Measurements from ENCODE around the gene MAJIN. TPM values are rescaled to one million over a fixed set of nuclear protein-coding genes. Genes with fewer than 3 reads are reported as not detected.

The MAJIN gene
- polyA plus RNA-seq, 1 of the 3 experiments (the other 2 are of a cell fraction): not detected

- 91% methylated on average over 7 of the region's 7 CpGs for whole genome bisulfite sequencing (ENCODE audit: low lambda C conversion rate)
- POLR2A ChIA-PET: no interaction called here
- TF ChIP-seq YY1 (IDR thresholded peaks at IDR 0.05; ENCODE audit: low read depth): no peak
- no peak for TF ChIP-seq TCF12 (IDR thresholded peaks at IDR 0.05)
- no peak for TF ChIP-seq TEAD4 (IDR thresholded peaks at IDR 0.05; ENCODE audit: borderline replicate concordance, insufficient read depth)
- TF ChIP-seq IRF3 (IDR thresholded peaks at IDR 0.05; ENCODE audit: low read depth, low read length): no peak
Measured at GRCh38 chr11:64929625-64930024, 42.3 kb downstream of the MAJIN start.

GRCh38 chr11:64928957-64929356, 43.0 kb downstream of the MAJIN start:
- POLR2A ChIA-PET: no interaction called here
- H3K4me3 ChIP-seq (ENCODE audit: low read depth in 2 of 2, low read length in 1 of 2): no peak overlapping the region
- no peak for DNase-seq
- no peak overlapping the region for H2AFZ ChIP-seq (ENCODE audit: low read depth)
- no peak overlapping the region for H3K27ac ChIP-seq (ENCODE audit: low read depth in 2 of 2, low read length in 1 of 2)
- no peak overlapping the region for H3K4me2 ChIP-seq
- peaks cover 11 to 42% of the 10 kb centered on the region in 2 experiments for H3K36me3 ChIP-seq (replicated peaks in 1 of 2; ENCODE audit: control insufficient read depth in 1 of 2, insufficient read depth in 2 of 2, low read length in 1 of 2)
- peaks cover 13% of the 10 kb centered on the region; the same call in 1 of the 2 replicates for H3K79me2 ChIP-seq (ENCODE audit: insufficient read depth)
- H3K27me3 ChIP-seq (ENCODE audit: insufficient read depth): no peaks in the 10 kb centered on the region
- TF ChIP-seq USF1 (IDR thresholded peaks at IDR 0.05; ENCODE audit: borderline replicate concordance, low read depth): no peak
- no peak for TF ChIP-seq RFX5 (IDR thresholded peaks at IDR 0.05; ENCODE audit: low read length)
- no peak for TF ChIP-seq RAD21 (IDR thresholded peaks at IDR 0.05; ENCODE audit: low read length)
- TF ChIP-seq RCOR1 (IDR thresholded peaks at IDR 0.05; ENCODE audit: low read length): no peak
- TF ChIP-seq USF2 (IDR thresholded peaks at IDR 0.05; ENCODE audit: borderline replicate concordance, low read depth, low read length): no peak
- no peak for TF ChIP-seq REST (IDR thresholded peaks at IDR 0.05; ENCODE audit: low read depth, low read length)
- no peak for TF ChIP-seq GATA2 (CRISPR knock-in tag; IDR thresholded peaks at IDR 0.05)
- no peak for TF ChIP-seq ELF1 (IDR thresholded peaks at IDR 0.05)
- H3K9me2 ChIP-seq: no peaks in the 10 kb centered on the region
- CTCF ChIA-PET: interaction anchor here (0.6 to 1.9 kb wide), 4 partner anchors 41 to 165 kb away, joined by 3 to 8 read pairs (median 4); partner anchors contain the start of gene ARL2
- H3K9ac ChIP-seq: no peak overlapping the region
- H3K4me1 ChIP-seq (ENCODE audit: control insufficient read depth in 1 of 2, insufficient read depth in 2 of 2, low read depth in 1 of 2, low read length in 1 of 2): peaks cover 0 to 20% of the 10 kb centered on the region in 2 experiments; a peak in 1 of 4 replicates
- no peaks in the 10 kb centered on the region for H3F3A ChIP-seq (replicated peaks; ENCODE audit: insufficient read depth)
- no peaks in the 10 kb centered on the region for H3K9me3 ChIP-seq
- WGBS (ENCODE audit: low lambda C conversion rate): 98% methylated on average over 2 of the region's 2 CpGs
- no peaks in the 10 kb centered on the region for H4K20me1 ChIP-seq (ENCODE audit: insufficient read depth)

More at GRCh38 chr11:64929625-64930024, 42.3 kb downstream of the MAJIN start:
- H3K4me1 ChIP-seq (ENCODE audit: control insufficient read depth in 1 of 2, insufficient read depth in 2 of 2, low read depth in 1 of 2, low read length in 1 of 2): peaks cover 0 to 18% of the 10 kb centered on the region in 2 experiments; a peak in 1 of 4 replicates
- peaks cover 11 to 44% of the 10 kb centered on the region in 2 experiments for H3K36me3 ChIP-seq (replicated peaks in 1 of 2; ENCODE audit: control insufficient read depth in 1 of 2, insufficient read depth in 2 of 2, low read length in 1 of 2)
- H3K27ac ChIP-seq (ENCODE audit: low read depth in 2 of 2, low read length in 1 of 2): no peak overlapping the region
- H3K9ac ChIP-seq: no peak overlapping the region
- H3K27me3 ChIP-seq (ENCODE audit: insufficient read depth): no peaks in the 10 kb centered on the region
- DNase-seq: no peak
- H3K4me2 ChIP-seq: no peak overlapping the region
- H3K4me3 ChIP-seq (ENCODE audit: low read depth in 2 of 2, low read length in 1 of 2): no peak overlapping the region
- H3F3A ChIP-seq (replicated peaks; ENCODE audit: insufficient read depth): no peaks in the 10 kb centered on the region
- H3K9me2 ChIP-seq: no peaks in the 10 kb centered on the region
- no peak overlapping the region for H2AFZ ChIP-seq (ENCODE audit: low read depth)
- CTCF ChIA-PET: interaction anchor here (1.9 kb wide), 1 partner anchor 85 kb away, joined by 8 read pairs; the partner anchor contains the start of gene ARL2
- peaks cover 11% of the 10 kb centered on the region; the same call in 1 of the 2 replicates for H3K79me2 ChIP-seq (ENCODE audit: insufficient read depth)
- no peaks in the 10 kb centered on the region for H3K9me3 ChIP-seq
- no peaks in the 10 kb centered on the region for H4K20me1 ChIP-seq (ENCODE audit: insufficient read depth)

Measured in SK-N-SH (cell line).